GM12878 (cell line): ENCODE measurements around the gene SEMA4D.

Experiments used
- BCL3 ChIP-seq: IDR thresholded peaks from 2 replicates; pipeline ENCODE4 v1.6.1; 2011; ENCODE audit warnings: borderline replicate concordance, low read depth, mild to moderate bottlenecking, moderate library complexity, low read length; ENCODE audit not compliant: insufficient read depth, poor library complexity, severe bottlenecking
- CTCF ChIP-seq, 3 experiments: IDR thresholded peaks in 2 of 3; conservative IDR thresholded peaks in 1 of 3; 2 replicates each; pipeline ENCODE4 v1.5.1; 2011; ENCODE audit warnings: low read depth in 3 of 3, low read length in 3 of 3, mild to moderate bottlenecking in 3 of 3, control low read depth in 2 of 3, moderate library complexity in 2 of 3, inconsistent platforms in 1 of 3, mixed read lengths in 1 of 3; ENCODE audit not compliant: control insufficient read depth in 2 of 3, insufficient read depth in 1 of 3; ENCODE audit errors: extremely low read depth in 1 of 3
- EP300 ChIP-seq, 2 experiments: fragments of 150-350 bp in 1 of 2; IDR thresholded peaks; 2 replicates each; pipeline ENCODE4 v1.6.1; 2011 to 2012; ENCODE audit warnings: low read depth in 2 of 2, low read length in 2 of 2, borderline replicate concordance in 1 of 2, improper control_type of control experiment in 1 of 2, inconsistent platforms in 1 of 2; ENCODE audit not compliant: control insufficient read depth in 1 of 2
- POLR2A ChIP-seq: IDR thresholded peaks from 2 replicates; pipeline ENCODE4 v1.6.1; 2011; ENCODE audit warnings: low read depth, mild to moderate bottlenecking, low read length
- RFX5 ChIP-seq: IDR thresholded peaks from 2 replicates; pipeline ENCODE4 v1.6.1; 2011; ENCODE audit warnings: low read depth, low read length, improper control_type of control experiment
- SREBF2 ChIP-seq: IDR thresholded peaks from 2 replicates; pipeline ENCODE4 v1.6.1; 2012; ENCODE audit warnings: mild to moderate bottlenecking, low read length
- TBL1XR1 ChIP-seq: IDR thresholded peaks from 2 replicates; pipeline ENCODE4 v1.6.1; 2012; ENCODE audit warnings: low read depth, low read length, improper control_type of control experiment

- TF ChIP-seq BCL3, result no peak
- TF ChIP-seq SREBF2, result no peak
- TF ChIP-seq CTCF (IDR thresholded peaks at IDR 0.05 in 2 of 3, conservative IDR thresholded peaks at IDR 0.05 in 1 of 3; ENCODE audit: control insufficient read depth in 2 of 3, extremely low read depth in 1 of 3, insufficient read depth in 1 of 3, low read depth in 3 of 3, low read length in 3 of 3), result no peak
- TF ChIP-seq RFX5, result no peak
- TF ChIP-seq EP300 (IDR thresholded peaks at IDR 0.05; ENCODE audit: borderline replicate concordance in 1 of 2, control insufficient read depth in 1 of 2, low read depth in 2 of 2, low read length in 2 of 2), result no peak
- no peak for TF ChIP-seq TBL1XR1
- TF ChIP-seq POLR2A, result no peak
Observed at GRCh38 chr9:89370593-89370992, 127.3 kb downstream of the SEMA4D start.
